ENCODE measurements around the gene OPRM1.

DNA sequence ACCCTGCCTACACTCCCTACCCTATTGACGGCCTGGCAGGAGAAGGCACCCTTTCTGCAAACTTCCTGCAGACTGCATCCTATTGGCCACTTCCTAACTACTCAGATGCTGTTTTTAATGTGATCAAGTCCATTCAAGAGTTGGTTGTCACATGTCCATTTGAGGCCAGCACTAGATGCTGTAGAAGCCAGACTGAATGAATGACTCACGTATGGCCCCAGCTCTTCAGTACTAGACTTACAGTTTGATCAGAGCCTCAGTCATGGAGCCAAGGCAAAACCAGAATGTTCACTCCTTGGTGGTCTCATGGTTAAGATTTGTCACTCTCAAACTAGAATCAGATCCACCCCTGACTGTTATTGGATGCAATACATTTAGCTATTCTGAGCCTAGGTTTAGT is 101.7 kb downstream of the OPRM1 start:
- TF ChIP-seq, protein P1, sequence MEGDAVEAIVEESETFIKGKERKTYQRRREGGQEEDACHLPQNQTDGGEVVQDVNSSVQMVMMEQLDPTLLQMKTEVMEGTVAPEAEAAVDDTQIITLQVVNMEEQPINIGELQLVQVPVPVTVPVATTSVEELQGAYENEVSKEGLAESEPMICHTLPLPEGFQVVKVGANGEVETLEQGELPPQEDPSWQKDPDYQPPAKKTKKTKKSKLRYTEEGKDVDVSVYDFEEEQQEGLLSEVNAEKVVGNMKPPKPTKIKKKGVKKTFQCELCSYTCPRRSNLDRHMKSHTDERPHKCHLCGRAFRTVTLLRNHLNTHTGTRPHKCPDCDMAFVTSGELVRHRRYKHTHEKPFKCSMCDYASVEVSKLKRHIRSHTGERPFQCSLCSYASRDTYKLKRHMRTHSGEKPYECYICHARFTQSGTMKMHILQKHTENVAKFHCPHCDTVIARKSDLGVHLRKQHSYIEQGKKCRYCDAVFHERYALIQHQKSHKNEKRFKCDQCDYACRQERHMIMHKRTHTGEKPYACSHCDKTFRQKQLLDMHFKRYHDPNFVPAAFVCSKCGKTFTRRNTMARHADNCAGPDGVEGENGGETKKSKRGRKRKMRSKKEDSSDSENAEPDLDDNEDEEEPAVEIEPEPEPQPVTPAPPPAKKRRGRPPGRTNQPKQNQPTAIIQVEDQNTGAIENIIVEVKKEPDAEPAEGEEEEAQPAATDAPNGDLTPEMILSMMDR (IDR thresholded peaks at IDR 0.05; ENCODE audit: low read depth, low read length): no peak
- no peak for TF ChIP-seq EZH2phosphoT487 (IDR thresholded peaks at IDR 0.05; ENCODE audit: low read depth)

Measured in OCI-LY3 (cell line).